GM19238 (cell line): Measurements from ENCODE around the gene SRP68.

Experiments used
- DNase-seq: peaks from one replicate; pipeline ENCODE4 v3.0.0; 2011; ENCODE audit warnings: low spot score; ENCODE audit not compliant: insufficient read length

Gene SRP68

DNA sequence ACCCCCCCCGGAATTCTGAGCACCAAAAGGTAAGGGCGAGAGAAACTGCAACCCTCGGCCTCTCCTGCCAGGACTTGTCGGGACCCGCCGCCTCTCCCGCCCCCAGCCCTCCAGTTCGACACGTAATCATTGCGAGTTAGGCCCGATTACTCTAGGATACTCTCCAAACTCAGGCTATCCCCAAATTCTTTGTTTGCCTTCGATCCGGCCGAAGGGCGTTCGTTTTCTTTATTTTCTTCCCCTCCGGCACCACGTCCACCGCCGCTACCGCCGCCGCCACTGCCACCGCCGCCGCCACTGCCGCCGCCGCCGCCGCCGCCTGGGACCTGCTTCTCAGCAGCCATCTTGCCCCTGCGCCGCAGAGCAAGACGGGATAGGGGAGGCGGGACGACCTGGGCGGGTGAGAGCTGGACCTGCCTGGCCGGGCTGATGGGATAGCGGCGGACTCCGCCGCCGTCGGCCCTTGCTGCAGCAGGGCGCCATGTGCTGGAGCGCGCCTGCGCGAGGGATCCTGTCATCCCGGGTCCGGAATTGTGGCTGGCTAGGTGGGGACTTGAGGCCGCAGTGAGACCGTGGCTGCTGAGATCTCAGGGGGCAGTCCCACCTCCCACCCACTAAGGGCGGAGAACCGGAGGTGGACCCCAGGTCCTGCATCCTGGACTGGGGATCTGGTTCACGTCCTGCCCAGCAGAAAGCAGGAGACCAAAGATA is at the start of gene SRP68:
Gene SRP68, minus strand, starts transcription at position 370 of the 711 bp plus-strand sequence. Its CDS starts 26 bp downstream, at position 344.
- DNase-seq, result peak; percentile 97

- DNase-seq, result peak; percentile 41
Measured at GRCh38 chr17:76121932-76122430, 49.7 kb upstream of the SRP68 start.

- DNase-seq, result peak; percentile 1
Measured at GRCh38 chr17:76120658-76121008, 48.3 kb upstream of the SRP68 start.

- no peak for DNase-seq
Measured at GRCh38 chr17:76119409-76120371, 47.4 kb upstream of the SRP68 start.

- no peak for DNase-seq
Measured at GRCh38 chr17:76115138-76115754, 42.9 kb upstream of the SRP68 start.

- DNase-seq, result no peak
Measured at GRCh38 chr17:76111956-76112355, 39.6 kb upstream of the SRP68 start.

DNA sequence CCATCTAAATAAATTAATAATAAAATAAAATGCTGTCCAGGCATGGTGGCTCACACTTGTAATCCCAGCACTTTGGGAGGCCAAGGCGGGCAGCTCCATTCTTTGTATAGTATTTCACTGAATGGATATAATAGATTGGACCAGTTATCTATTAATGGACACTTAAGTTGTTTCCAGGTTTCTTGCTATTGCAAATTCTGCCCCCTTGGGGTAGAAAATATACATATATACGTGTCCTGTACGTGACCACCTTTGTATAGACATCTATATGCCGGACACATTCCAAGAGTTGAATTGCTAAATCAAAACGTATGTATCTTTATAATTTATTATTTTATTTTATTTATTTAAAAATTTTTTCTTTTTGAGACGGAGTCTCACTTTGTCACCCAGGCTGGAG is 35.2 kb upstream of the SRP68 start:
- no peak for DNase-seq

GRCh38 chr17:76106703-76107102 is 34.4 kb upstream of the SRP68 start:
- no peak for DNase-seq

- no peak for DNase-seq
Measured at GRCh38 chr17:76104896-76105231, 32.5 kb upstream of the SRP68 start.

GRCh38 chr17:76104140-76104895 is 32.0 kb upstream of the SRP68 start:
- DNase-seq, result no peak

DNA sequence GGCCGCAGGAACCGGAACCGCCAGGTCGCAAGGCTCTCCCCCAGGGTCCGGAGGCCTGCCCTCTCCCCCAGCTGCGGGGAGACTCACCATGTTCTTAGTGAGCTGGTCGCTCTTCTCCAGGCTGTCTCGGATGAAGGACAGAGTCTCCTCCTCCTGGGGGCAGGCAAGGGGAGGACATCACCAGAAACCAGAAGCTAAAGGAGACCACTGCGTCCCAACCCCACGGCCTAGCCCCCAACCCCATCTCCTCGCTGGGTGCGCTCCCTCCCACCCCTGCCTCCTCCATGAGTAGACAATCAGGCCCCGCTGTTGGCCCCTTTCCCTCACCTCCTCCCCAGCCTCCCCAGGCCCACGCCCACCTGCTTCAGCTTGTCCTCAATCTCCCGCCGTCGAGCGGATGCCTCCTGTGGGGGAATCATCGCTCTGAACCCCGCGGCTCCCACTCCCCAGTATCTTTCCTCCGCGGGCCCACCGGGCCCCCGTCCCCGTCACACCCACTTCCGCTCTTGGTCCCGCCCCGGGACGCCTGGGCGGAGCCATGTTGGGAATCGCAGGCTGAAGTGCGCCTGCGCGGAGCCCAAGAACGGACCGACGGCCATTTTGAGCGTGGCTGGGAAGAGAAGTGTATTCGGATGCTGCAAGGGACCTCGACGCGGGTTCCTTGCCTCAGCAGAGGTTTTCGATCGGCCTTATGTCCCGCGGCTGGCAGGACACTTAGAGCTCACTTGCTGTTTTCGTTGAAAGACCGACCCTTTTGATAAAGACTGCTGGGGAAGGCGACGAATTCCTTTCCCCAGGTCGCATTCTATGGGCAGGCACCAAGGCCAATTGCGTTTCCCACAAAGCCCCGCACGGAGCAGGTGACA is 31.2 kb upstream of the SRP68 start, which contains the start of gene EXOC7:
Gene EXOC7, minus strand, starts transcription at position 514 of the 866 bp plus-strand sequence. Its CDS starts 95 bp downstream, at position 419.
- DNase-seq, result peak; percentile 97

DNA sequence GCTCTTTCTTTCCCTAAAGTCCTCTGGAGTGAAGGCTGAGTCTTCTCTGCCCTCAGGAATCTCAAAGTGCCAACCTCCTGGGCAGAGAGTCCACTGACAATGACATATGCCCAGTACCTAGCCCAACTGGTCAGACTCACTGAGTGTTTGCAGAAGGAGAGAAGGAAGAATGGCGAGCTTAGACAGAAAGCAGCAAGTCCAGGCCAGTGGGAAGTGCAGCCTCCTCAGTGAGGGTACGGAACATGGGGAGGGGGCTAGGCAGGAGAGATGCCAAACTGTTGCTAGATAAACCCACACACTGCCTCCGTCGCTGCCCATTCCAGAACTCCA is 30.6 kb upstream of the SRP68 start:
- DNase-seq, result no peak

DNA sequence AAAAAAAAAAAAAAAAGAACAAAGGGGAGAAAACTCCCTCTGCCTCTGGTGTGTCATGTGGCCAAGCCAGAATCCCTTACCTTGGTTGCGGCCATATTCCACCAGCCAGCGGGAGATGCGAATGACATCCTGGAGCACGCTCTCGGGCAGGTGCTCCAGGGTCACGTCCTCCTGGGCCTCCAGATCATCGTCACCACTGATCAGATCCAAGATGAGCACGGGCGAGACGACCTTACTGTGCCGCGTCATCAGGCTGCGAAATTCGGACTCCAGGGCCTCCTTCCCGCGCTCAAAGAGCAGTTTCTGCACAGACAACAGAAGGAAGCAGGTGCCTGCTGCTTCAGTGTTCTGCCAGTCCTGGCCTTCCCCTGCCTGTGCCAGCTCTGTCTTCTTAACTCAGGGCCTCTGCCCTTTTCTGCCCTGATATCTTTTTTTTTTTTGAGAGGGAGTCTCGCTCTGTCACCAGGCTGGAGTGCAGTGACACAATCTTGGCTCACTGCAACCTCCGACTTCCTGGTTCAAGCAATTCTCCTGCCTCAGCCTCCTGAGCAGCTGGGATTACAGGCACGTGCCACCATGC is 25.5 kb upstream of the SRP68 start:
- DNase-seq, result no peak

DNA sequence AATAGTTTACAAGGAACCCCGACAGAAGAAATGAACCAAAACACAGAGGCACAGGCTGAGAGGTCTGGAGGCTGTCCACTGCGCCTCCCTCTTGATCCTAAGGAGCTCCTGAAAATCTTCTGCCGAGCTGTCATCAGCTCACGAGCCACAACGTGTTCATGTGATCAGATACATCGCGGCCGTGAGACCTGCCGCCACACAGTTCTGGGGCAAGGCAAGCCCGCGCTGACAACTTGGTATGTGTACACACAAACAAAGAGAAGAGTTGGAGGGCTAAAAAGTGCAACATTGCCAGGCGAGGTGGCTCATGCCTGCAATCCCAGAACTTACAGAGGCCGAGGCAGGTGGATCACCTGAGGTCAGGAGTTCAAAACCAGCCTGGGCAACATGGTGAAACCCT is 23.6 kb upstream of the SRP68 start:
- DNase-seq, result no peak

DNA sequence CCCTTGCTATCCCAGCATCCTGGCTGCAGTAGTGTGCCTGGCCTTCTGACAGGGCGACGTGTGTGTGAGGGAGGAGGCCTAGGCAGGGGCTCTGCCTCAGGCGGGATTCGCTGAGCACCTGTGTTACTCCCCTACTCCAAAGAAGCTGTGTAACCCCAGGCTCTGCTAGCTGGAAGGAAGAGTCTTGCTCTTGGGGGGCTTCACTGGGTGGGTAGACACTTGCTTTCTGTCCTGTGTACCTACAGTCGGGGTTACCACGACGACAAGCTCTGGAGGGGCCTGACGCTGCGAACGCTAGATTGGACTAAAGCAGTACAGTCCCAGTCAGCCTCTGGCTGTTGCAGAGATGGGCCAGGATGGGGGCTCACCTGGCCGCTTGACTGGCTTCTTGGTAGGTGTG is 21.7 kb upstream of the SRP68 start:
- no peak for DNase-seq

GRCh38 chr17:76092526-76093413 is 20.5 kb upstream of the SRP68 start:
- DNase-seq, result peak; percentile 0

- DNase-seq, result peak; percentile 0
Measured at GRCh38 chr17:76091526-76092286, 19.4 kb upstream of the SRP68 start.

DNA sequence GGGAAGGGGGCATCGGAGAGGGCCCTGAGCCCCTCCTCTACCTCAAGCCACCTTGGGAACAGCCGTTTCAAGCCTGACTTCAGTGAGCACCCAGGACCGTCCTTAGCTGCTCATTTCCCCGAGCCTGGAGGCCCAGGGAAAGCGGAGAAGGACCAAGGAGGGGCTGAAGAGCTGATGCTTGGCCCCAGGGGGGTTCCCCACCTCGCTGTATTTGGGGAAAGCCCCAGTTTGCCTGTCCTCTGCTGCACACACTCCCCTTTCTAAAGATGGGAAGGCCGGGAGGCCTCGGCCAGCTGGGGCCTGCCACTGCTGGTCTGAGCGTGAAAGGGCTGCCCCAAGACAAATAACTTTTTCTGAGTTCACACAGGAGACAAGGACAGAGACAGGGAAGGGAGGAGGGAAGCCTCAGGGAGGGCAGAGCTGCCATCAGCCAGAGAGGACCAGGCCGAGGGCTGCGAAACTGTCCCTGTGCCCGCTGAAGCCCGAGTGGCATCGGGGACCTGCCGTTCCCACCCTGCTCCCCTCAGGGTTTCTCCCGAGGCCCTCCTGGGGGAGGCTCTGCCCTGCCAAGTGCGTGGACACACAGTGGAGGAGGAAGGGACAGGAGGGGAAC is 18.3 kb upstream of the SRP68 start:
- DNase-seq, result peak; percentile 1
